ENCODE results near the gene BAIAP2L2. TPM values are rescaled to one million over a fixed set of nuclear protein-coding genes. Genes with fewer than 3 reads are reported as not detected.

The BAIAP2L2 gene
- total and polyA plus RNA-seq, 2 of the 4 experiments (the other 2 are of a cell fraction) = 0.18 to 0.46 TPM

GRCh38 chr22:38086942-38087341 lies 23.5 kb downstream of the BAIAP2L2 start:
- BruUV-seq (replicated peaks) = no TSS peak
- no peak overlapping the region for H2BK120ac ChIP-seq (ENCODE audit: low read depth, low read length)
- H3K4me2 ChIP-seq (ENCODE audit: low read depth, low read length) = no peak overlapping the region
- no peak overlapping the region for H4K91ac ChIP-seq (ENCODE audit: insufficient read depth, low read depth, low read length)
- no peak overlapping the region for H2AFZ ChIP-seq (replicated peaks; ENCODE audit: low read length, poor library complexity)
- no peak overlapping the region for H3K4me3 ChIP-seq (ENCODE audit: insufficient read depth, low read depth, low read length)
- DNase-seq (no peak), ATAC-seq (ENCODE audit: low read depth) (no peak)
- H4K5ac ChIP-seq (ENCODE audit: low read depth, low read length) = no peak overlapping the region
- no peak overlapping the region for H2AK5ac ChIP-seq (ENCODE audit: low read depth, low read length)
- dilution Hi-C loops (cut with HindIII; ENCODE audit: low sequenced_read_pairs, unreplicated experiment) = no loop called here
- WGBS, 2 experiments (ENCODE audit: extremely low coverage in 2 of 2, insufficient read length in 1 of 2) = 61% methylated on average over 3 of the region's 13 CpGs; no CpG with 5 or more reads in 1 of the 2 experiments
- no peak overlapping the region for H3K23ac ChIP-seq (ENCODE audit: low read depth, low read length)
- CTCF ChIA-PET = no interaction called here
- no peak overlapping the region for H2BK5ac ChIP-seq (ENCODE audit: low read depth, low read length, poor library complexity, severe bottlenecking)
- no peak overlapping the region for H3K9ac ChIP-seq (ENCODE audit: low read depth, low read length)
- H3K4ac ChIP-seq (ENCODE audit: low read depth, low read length) = no peak overlapping the region
- no peaks in the 10 kb centered on the region for H3K79me1 ChIP-seq (ENCODE audit: low read depth in 1 of 2, low read length in 2 of 2)
- no peak overlapping the region for H3K27ac ChIP-seq (ENCODE audit: insufficient read depth, low read length)
- peaks cover 2% of the 10 kb centered on the region; the same call in 1 of the 2 replicates for H3K4me1 ChIP-seq (ENCODE audit: control insufficient read depth, insufficient read depth, low read length)
- no peak overlapping the region for H2AK9ac ChIP-seq (replicated peaks; ENCODE audit: low read depth, low read length, poor library complexity)
- no peak overlapping the region for H3K14ac ChIP-seq (replicated peaks; ENCODE audit: low read depth, low read length)
- no peak overlapping the region for H3K18ac ChIP-seq (ENCODE audit: low read depth, low read length)
- H3K56ac ChIP-seq (ENCODE audit: extremely low read depth, insufficient read depth, low read length) = no peak overlapping the region
- intact Hi-C loops (cut with micrococcal nuclease) = no loop called here
- no peaks in the 10 kb centered on the region for H3K9me3 ChIP-seq (ENCODE audit: control insufficient read depth, insufficient read depth, low read length)
- H4K20me1 ChIP-seq (ENCODE audit: insufficient read depth, low read length) = no peaks in the 10 kb centered on the region; the same call in 1 of the 2 replicates
- no peaks in the 10 kb centered on the region for H3K36me3 ChIP-seq (ENCODE audit: control insufficient read depth, insufficient read depth, low read length)
- H3K9me1 ChIP-seq (ENCODE audit: insufficient read depth, low read length) = no peaks in the 10 kb centered on the region
- TF ChIP-seq, protein P1, sequence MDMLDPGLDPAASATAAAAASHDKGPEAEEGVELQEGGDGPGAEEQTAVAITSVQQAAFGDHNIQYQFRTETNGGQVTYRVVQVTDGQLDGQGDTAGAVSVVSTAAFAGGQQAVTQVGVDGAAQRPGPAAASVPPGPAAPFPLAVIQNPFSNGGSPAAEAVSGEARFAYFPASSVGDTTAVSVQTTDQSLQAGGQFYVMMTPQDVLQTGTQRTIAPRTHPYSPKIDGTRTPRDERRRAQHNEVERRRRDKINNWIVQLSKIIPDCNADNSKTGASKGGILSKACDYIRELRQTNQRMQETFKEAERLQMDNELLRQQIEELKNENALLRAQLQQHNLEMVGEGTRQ (IDR thresholded peaks at IDR 0.05; ENCODE audit: low read depth, low read length) = no peak
- TF ChIP-seq MXI1 (IDR thresholded peaks at IDR 0.05; ENCODE audit: borderline replicate concordance, low read depth, low read length) (no peak), BHLHE40 (IDR thresholded peaks at IDR 0.05; ENCODE audit: low read depth, low read length) (no peak), MAZ (IDR thresholded peaks at IDR 0.05; ENCODE audit: borderline replicate concordance, low read depth, low read length) (no peak)
- H2BK20ac ChIP-seq (ENCODE audit: low read depth, low read length) = no peak overlapping the region
- POLR2A ChIA-PET (ENCODE audit: unreplicated experiment) = no interaction called here
- H4K8ac ChIP-seq (ENCODE audit: low read depth in 2 of 2, low read length in 2 of 2) = no peak overlapping the region
- in situ Hi-C loops (cut with MboI; ENCODE audit: low sequenced_read_pairs) = no loop called here
- H2BK15ac ChIP-seq (ENCODE audit: low read depth, low read length) = no peak overlapping the region
- peaks cover 42% of the 10 kb centered on the region for H3K27me3 ChIP-seq (ENCODE audit: control insufficient read depth, insufficient read depth, low read length)

Measured in IMR-90 (cell line).